GM12878 (cell line): ENCODE results near the gene ATP6V0A1. TPM values are rescaled to one million over a fixed set of nuclear protein-coding genes. Genes with fewer than 3 reads are reported as not detected.

Source experiments
- ATAC-seq: fragments of 200-7000 bp; cut with Tn5 transposase; 3 replicates; pipeline ENCODE4 v1.9.1; 2020; ENCODE audit warnings: mild to moderate bottlenecking, moderate library complexity
- BruUV-seq: library from RNA; stranded (reverse); fragments of 400-500 nt; replicated peaks from 2 replicates; lab custom pipeline; 2021; lab: Mats Ljungman, UMichigan
- CTCF ChIA-PET: fragments of 300-600 bp; sonication (Branson Sonifier 250); formaldehyde crosslinking; extraction: SDS; loops from one replicate; lab custom pipeline; 2021; ENCODE audit warnings: inconsistent platforms; lab: Yijun Ruan, JAX
- POLR2A ChIA-PET: fragments of 350-600 bp; formaldehyde crosslinking; extraction: SDS; loops from one replicate; lab custom pipeline; 2021; ENCODE audit warnings: inconsistent platforms; lab: Charles Lee
- RAD21 ChIA-PET: fragments of 300-600 bp; sonication (Branson Sonifier 250); formaldehyde crosslinking; loops from one replicate; lab custom pipeline; 2023; ENCODE audit warnings: antibody characterized with exemption; ENCODE audit not compliant: unreplicated experiment; lab: Charles Lee
- SMC1A ChIA-PET: fragments of 300-600 bp; sonication (Branson Sonifier 250); formaldehyde crosslinking; loops from one replicate; lab custom pipeline; 2023; ENCODE audit not compliant: unreplicated experiment, uncharacterized antibody; lab: Charles Lee
- DNase-seq: peaks from one replicate; pipeline ENCODE4 v3.0.0-alpha.2; 2011; ENCODE audit warnings: low read depth, low spot score
- FAIRE-seq: peaks from 3 replicates; lab custom pipeline; 2011; peaks lifted over from hg19 to GRCh38; lab: Jason Lieb, UNC
- H2AFZ ChIP-seq: 2 replicates; pipeline ENCODE4 v1.6.0; 2011; ENCODE audit warnings: low read depth, low read length, control low read depth; ENCODE audit not compliant: control insufficient read depth
- H3K27ac ChIP-seq: 2 replicates; pipeline ENCODE4 v1.5.1; 2011; ENCODE audit warnings: control low read depth; ENCODE audit not compliant: control insufficient read depth, insufficient read depth
- H3K27me3 ChIP-seq, 2 experiments: replicated peaks in 1 of 2; 2 replicates each; pipeline versions ENCODE4 v1.6.0 to v1.6.1; 2011; ENCODE audit warnings: low read length in 1 of 2; ENCODE audit not compliant: control insufficient read depth in 2 of 2, insufficient read depth in 2 of 2
- H3K36me3 ChIP-seq, 2 experiments: 2 replicates each; pipeline ENCODE4 v1.5.1; 2011; ENCODE audit warnings: low read length in 1 of 2; ENCODE audit not compliant: control insufficient read depth in 2 of 2, insufficient read depth in 2 of 2
- H3K4me1 ChIP-seq: 2 replicates; pipeline ENCODE4 v1.6.1; 2011; ENCODE audit warnings: mild to moderate bottlenecking, low read length, moderate library complexity, mixed read lengths; ENCODE audit not compliant: control insufficient read depth, insufficient read depth
- H3K4me2 ChIP-seq: 2 replicates; pipeline ENCODE4 v1.6.0; 2011; ENCODE audit warnings: control low read depth; ENCODE audit not compliant: control insufficient read depth, insufficient read depth
- H3K4me3 ChIP-seq: fragments of 200-600 bp; sonication (generic); 2 replicates; pipeline ENCODE4 v1.5.1; 2016
- H3K79me2 ChIP-seq: 2 replicates; pipeline ENCODE4 v1.6.0; 2011; ENCODE audit warnings: low read length; ENCODE audit not compliant: control insufficient read depth, insufficient read depth
- H3K9ac ChIP-seq: 2 replicates; pipeline ENCODE4 v1.8.0; 2011; ENCODE audit warnings: low read length, control low read depth, mixed read lengths; ENCODE audit not compliant: control insufficient read depth, insufficient read depth
- H3K9me3 ChIP-seq: replicated peaks from 3 replicates; pipeline ENCODE4 v1.5.1; 2011; ENCODE audit warnings: mild to moderate bottlenecking, low read length; ENCODE audit not compliant: control insufficient read depth, insufficient read depth
- H4K20me1 ChIP-seq: 2 replicates; pipeline ENCODE4 v1.6.0; 2011; ENCODE audit not compliant: control insufficient read depth, insufficient read depth
- BCL11A ChIP-seq: IDR thresholded peaks from 2 replicates; pipeline ENCODE4 v1.6.1; 2011; ENCODE audit warnings: low read depth, low read length
- HDGF ChIP-seq: fragments of 450-650 bp; IDR thresholded peaks from 2 replicates; pipeline ENCODE4 v1.6.1; 2016; ENCODE audit warnings: antibody characterized with exemption
- MTA2 ChIP-seq: fragments of 450-650 bp; IDR thresholded peaks from 2 replicates; pipeline ENCODE4 v1.6.1; 2016; ENCODE audit warnings: low read depth, mild to moderate bottlenecking, moderate library complexity
- MTA3 ChIP-seq: IDR thresholded peaks from 2 replicates; pipeline ENCODE4 v1.6.1; 2012; ENCODE audit warnings: low read length, inconsistent platforms, borderline replicate concordance
- NFIC ChIP-seq: IDR thresholded peaks from 2 replicates; pipeline ENCODE4 v1.6.1; 2012; ENCODE audit warnings: low read depth, mild to moderate bottlenecking, inconsistent platforms, low read length, moderate library complexity
- NRF1 ChIP-seq: conservative IDR thresholded peaks from 2 replicates; pipeline ENCODE4 v1.6.1; 2011; ENCODE audit warnings: mild to moderate bottlenecking, low read depth, low read length, improper control_type of control experiment
- POLR2AphosphoS5 ChIP-seq: IDR thresholded peaks from 2 replicates; pipeline ENCODE4 v1.6.1; 2011; ENCODE audit warnings: mild to moderate bottlenecking, low read length, inconsistent platforms
- RFX5 ChIP-seq: IDR thresholded peaks from 2 replicates; pipeline ENCODE4 v1.6.1; 2011; ENCODE audit warnings: low read depth, low read length, improper control_type of control experiment
- SIX5 ChIP-seq: IDR thresholded peaks from 2 replicates; pipeline ENCODE4 v1.6.1; 2011; ENCODE audit warnings: mild to moderate bottlenecking, low read depth, low read length, moderate library complexity; ENCODE audit not compliant: severe bottlenecking
- SMARCA5 ChIP-seq: fragments of 450-650 bp; IDR thresholded peaks from 2 replicates; pipeline ENCODE4 v1.6.1; 2017; ENCODE audit warnings: mild to moderate bottlenecking
- USF2 ChIP-seq: IDR thresholded peaks from 2 replicates; pipeline ENCODE4 v1.6.1; 2011; ENCODE audit warnings: low read depth, low read length, improper control_type of control experiment, borderline replicate concordance
- ZBTB11 ChIP-seq: fragments of 450-650 bp; formaldehyde crosslinking; IDR thresholded peaks from 2 replicates; pipeline ENCODE4 v1.5.0; 2022; ENCODE audit warnings: mild to moderate bottlenecking, missing genetic modification characterization
- ZBTB40 ChIP-seq: fragments of 450-650 bp; IDR thresholded peaks from 2 replicates; pipeline ENCODE4 v1.6.1; 2016; ENCODE audit warnings: mild to moderate bottlenecking, moderate library complexity, borderline replicate concordance
- ZNF217 ChIP-seq: fragments of 450-650 bp; IDR thresholded peaks from 2 replicates; pipeline ENCODE4 v1.6.1; 2017; ENCODE audit warnings: antibody characterized with exemption, mild to moderate bottlenecking
- ZNF384 ChIP-seq: IDR thresholded peaks from 2 replicates; pipeline ENCODE4 v1.6.1; 2012; ENCODE audit warnings: low read depth, mild to moderate bottlenecking, low read length, improper control_type of control experiment, borderline replicate concordance
- WGBS: methylation state at CpG from one replicate; pipeline ENCODE4 v1.1.6; 2016; ENCODE audit warnings: low lambda C conversion rate; ENCODE audit not compliant: insufficient replicate concordance, insufficient coverage; ENCODE audit errors: missing lambda C conversion rate; 5-methylcytosine and 5-hydroxymethylcytosine counted together
- in situ Hi-C: fragments of 300-500 bp; cut with MboI; formaldehyde crosslinking; loops from 9 replicates; pipeline ENCODE4 v1.14.3; 2018; ENCODE audit warnings: mixed read lengths
- intact Hi-C: fragments of 100-400 bp; cut with micrococcal nuclease; formaldehyde crosslinking; loops from one replicate; pipeline ENCODE4 v1.14.2; 2022; ENCODE audit not compliant: unreplicated experiment
- polyA plus RNA-seq, 11 experiments: library from polyadenylated mRNA; depleted of rRNA in 4 of 11; unstranded in 6 of 11; stranded (reverse) in 5 of 11; fragments of >200 nt; fragmentation: Nextera tagmentation in 4 of 11; fragmentation: Illumina TruSeq in 1 of 11; extraction: Ambion mirVana in 4 of 11; extraction: Trizol in 1 of 11; gene quantifications; 1 replicate in 1 of 11; 2 replicates in 10 of 11; pipeline versions ENCODE4 v1.2.1 to v1.2.3, GENCODE V29; 2011 to 2016; ENCODE audit warnings: inconsistent platforms in 2 of 11, missing spikeins in 2 of 11, low read depth in 1 of 11
- total RNA-seq, 4 experiments: library from RNA; depleted of rRNA in 3 of 4; stranded (reverse); fragments of >200 nt in 3 of 4; fragmentation: Illumina TruSeq in 1 of 4; extraction: Trizol in 1 of 4; gene quantifications; 2 replicates each; pipeline versions ENCODE4 v1.2.1 to v1.2.3, GENCODE V29; 2013 to 2021

The ATP6V0A1 gene
- total and polyA plus RNA-seq, 10 of the 15 experiments (the other 5 are each of a cell fraction or from before 2014, with no cell fraction given): 3.0 to 76.6 (median 30.9) TPM

GRCh38 chr17:42559075-42559474 lies 100.4 kb downstream of the ATP6V0A1 start:
- no peak for ATAC-seq
- TF ChIP-seq ZNF384: no peak
- TF ChIP-seq BCL11A: no peak
- no peak for TF ChIP-seq ZBTB40
- no peak for TF ChIP-seq USF2
- no peak for TF ChIP-seq ZNF217
- TF ChIP-seq MTA3: no peak
- no peak for TF ChIP-seq NFIC
- TF ChIP-seq ZBTB11 (CRISPR knock-in tag): no peak
- TF ChIP-seq RFX5: no peak
- no peak for TF ChIP-seq SMARCA5
- TF ChIP-seq MTA2: no peak
- TF ChIP-seq POLR2AphosphoS5: no peak
- TF ChIP-seq NRF1: no peak
- TF ChIP-seq SIX5: no peak
- TF ChIP-seq HDGF: no peak

More at GRCh38 chr17:42559075-42559474, 100.4 kb downstream of the ATP6V0A1 start:
- H3K79me2 ChIP-seq: peaks cover 41% of the 10 kb centered on the region
- H3K36me3 ChIP-seq: peaks cover 0 to 5% of the 10 kb centered on the region in 2 experiments; a peak in 1 of 4 replicates
- no peak overlapping the region for H3K27ac ChIP-seq
- no peak overlapping the region for H3K4me2 ChIP-seq
- no peak overlapping the region; the same call in 1 of the 2 replicates for H3K9ac ChIP-seq
- H4K20me1 ChIP-seq: no peaks in the 10 kb centered on the region
- ChIA-PET POLR2A (interaction anchor here (0.6 to 1.4 kb wide), 3 partner anchors 47 to 426 kb away, joined by 3 to 6 read pairs (median 4); partner anchors contain the start of gene PLEKHH3), CTCF (interaction anchor here (1.0 to 1.5 kb wide), 2 partner anchors 11 kb away, joined by 3 to 6 read pairs; no protein-coding TSS in a partner anchor), RAD21 (interaction anchor here (0.8 kb wide), 1 partner anchor 50 kb away, joined by 4 read pairs; the partner anchor contains the start of genes RETREG3 and TUBG1), SMC1A (no interaction called here)
- DNase-seq (no peak), FAIRE-seq (no peak)
- no peak overlapping the region for H3K4me3 ChIP-seq
- no peaks in the 10 kb centered on the region for H3K9me3 ChIP-seq
- no TSS peak for BruUV-seq
- H2AFZ ChIP-seq: no peak overlapping the region
- intact Hi-C loops: no loop called here
- no peaks in the 10 kb centered on the region for H3K27me3 ChIP-seq
- H3K4me1 ChIP-seq: peaks cover 16% of the 10 kb centered on the region
- WGBS: 95% methylated on average over 6 of the region's 6 CpGs
- in situ Hi-C loops: no loop called here
